HCT116 (cell line): ENCODE data around the gene FBXL2. TPM values are rescaled to one million over a fixed set of nuclear protein-coding genes. Genes with fewer than 3 reads are reported as not detected.

ENCODE experiments used
- ATAC-seq: fragments of 200-7000 bp; cut with Tn5 transposase; 2 replicates; pipeline ENCODE4 v1.9.1; 2020; ENCODE audit warnings: mild to moderate bottlenecking, moderate library complexity
- BruUV-seq: library from RNA; stranded (reverse); fragments of 400-500 nt; replicated peaks from 2 replicates; lab custom pipeline; 2021; lab: Mats Ljungman, UMichigan
- CTCF ChIA-PET: fragments of 300-600 bp; sonication (Branson Sonifier 250); formaldehyde crosslinking; loops from one replicate; lab custom pipeline; 2021; ENCODE audit warnings: antibody characterized with exemption; lab: Charles Lee
- POLR2A ChIA-PET: fragments of 300-600, 350-600 bp; sonication (Branson Sonifier 250); formaldehyde crosslinking; loops from one replicate; lab custom pipeline; 2021; ENCODE audit warnings: antibody characterized with exemption; lab: Charles Lee
- RAD21 ChIA-PET, 2 experiments: fragments of 300-600 bp; sonication (Branson Sonifier 250); formaldehyde crosslinking; loops; one replicate each; lab custom pipeline; 2023; ENCODE audit warnings: low total read pairs in 2 of 2; ENCODE audit not compliant: uncharacterized antibody in 2 of 2, unreplicated experiment in 2 of 2, low non-redundant PET in 1 of 2; lab: Charles Lee
- DNase-seq: peaks from one replicate; pipeline ENCODE4 v3.0.0-alpha.2; 2010; ENCODE audit warnings: low read depth, low spot score
- H2AFZ ChIP-seq: fragments of 200-600 bp; shearing (Covaris generic), sonication (generic); 2 replicates; pipeline ENCODE4 v1.6.1; 2017; ENCODE audit warnings: low read depth, mixed run types, mixed read lengths, antibody characterized with exemption, low read length; ENCODE audit not compliant: poor library complexity, severe bottlenecking
- H3K27ac ChIP-seq: 2 replicates; pipeline ENCODE4 v1.5.1; 2012; ENCODE audit warnings: low read depth, low read length
- H3K27me3 ChIP-seq: fragments of 200-600 bp; sonication (generic); 2 replicates; pipeline ENCODE4 v1.6.1; 2016; ENCODE audit warnings: mixed run types, low read length, mixed read lengths; ENCODE audit not compliant: insufficient read depth
- H3K36me3 ChIP-seq, 2 experiments: fragments of 200-500 bp in 1 of 2; fragments of 200-600 bp in 1 of 2; sonication (Bioruptor generic) in 1 of 2; sonication (generic) in 1 of 2; 2 replicates each; pipeline versions ENCODE4 v1.5.1 to v1.6.1; 2014 to 2016; ENCODE audit warnings: low read length in 2 of 2, inconsistent platforms in 1 of 2, mixed read lengths in 1 of 2, mixed run types in 1 of 2; ENCODE audit not compliant: insufficient read depth in 2 of 2, control insufficient read depth in 1 of 2
- H3K4me1 ChIP-seq, 2 experiments: fragments of 200-600 bp in 1 of 2; sonication (generic) in 1 of 2; 2 replicates each; pipeline versions ENCODE4 v1.5.1 to v1.6.1; 2012 to 2017; ENCODE audit warnings: low read length in 2 of 2, inconsistent platforms in 1 of 2, mild to moderate bottlenecking in 1 of 2, mixed read lengths in 1 of 2, mixed run types in 1 of 2, moderate library complexity in 1 of 2; ENCODE audit not compliant: insufficient read depth in 2 of 2, control insufficient read depth in 1 of 2
- H3K4me2 ChIP-seq: fragments of 200-600 bp; sonication (generic); 2 replicates; pipeline ENCODE4 v1.6.1; 2017; ENCODE audit warnings: mixed run types, low read length, mixed read lengths
- H3K4me3 ChIP-seq, 2 experiments: fragments of 200-600 bp in 1 of 2; sonication (generic) in 1 of 2; replicated peaks in 1 of 2; 2 replicates each; pipeline ENCODE4 v1.5.1; 2011 to 2016; ENCODE audit warnings: low read length in 2 of 2, control low read depth in 1 of 2, low read depth in 1 of 2, mild to moderate bottlenecking in 1 of 2, mixed read lengths in 1 of 2, mixed run types in 1 of 2
- H3K79me2 ChIP-seq: fragments of 200-600 bp; sonication (generic); 2 replicates; pipeline ENCODE4 v1.6.1; 2017; ENCODE audit warnings: mild to moderate bottlenecking, mixed run types, low read length, moderate library complexity, mixed read lengths; ENCODE audit not compliant: insufficient read depth
- H3K9ac ChIP-seq: fragments of 200-600 bp; sonication (generic); 2 replicates; pipeline ENCODE4 v1.6.1; 2016; ENCODE audit warnings: low read length, mixed read lengths
- H3K9me2 ChIP-seq: fragments of 200-600 bp; sonication (generic), shearing (Covaris generic); 2 replicates; pipeline ENCODE4 v1.6.1; 2017; ENCODE audit warnings: mixed run types, mild to moderate bottlenecking, moderate library complexity; ENCODE audit not compliant: insufficient read depth
- H3K9me3 ChIP-seq, 2 experiments: fragments of 200-500 bp in 1 of 2; fragments of 200-600 bp in 1 of 2; sonication (Bioruptor generic) in 1 of 2; sonication (generic) in 1 of 2; 2 replicates each; pipeline ENCODE4 v1.6.1; 2014 to 2017; ENCODE audit warnings: low read length in 2 of 2, mixed read lengths in 2 of 2, inconsistent platforms in 1 of 2, low read depth in 1 of 2, mild to moderate bottlenecking in 1 of 2, mixed run types in 1 of 2, moderate library complexity in 1 of 2; ENCODE audit not compliant: control insufficient read depth in 1 of 2, insufficient read depth in 1 of 2
- H4K20me1 ChIP-seq: fragments of 200-600 bp; sonication (generic), shearing (Covaris generic); 2 replicates; pipeline ENCODE4 v1.6.1; 2017; ENCODE audit warnings: mixed run types, mild to moderate bottlenecking, moderate library complexity; ENCODE audit not compliant: insufficient read depth
- ATF3 ChIP-seq: IDR thresholded peaks from 2 replicates; pipeline ENCODE4 v1.6.1; 2012
- EZH2 ChIP-seq: fragments of 200-600 bp; sonication (generic); IDR thresholded peaks from 2 replicates; pipeline ENCODE4 v1.6.1; 2017; ENCODE audit warnings: antibody characterized with exemption, mixed run types
- MAX ChIP-seq: IDR thresholded peaks from 2 replicates; pipeline ENCODE4 v1.6.1; 2012
- SIN3A ChIP-seq: IDR thresholded peaks from 2 replicates; pipeline ENCODE4 v1.6.1; 2012; ENCODE audit warnings: low read depth
- SP1 ChIP-seq: IDR thresholded peaks from 2 replicates; pipeline ENCODE4 v1.6.1; 2012; ENCODE audit warnings: low read depth
- SRF ChIP-seq: IDR thresholded peaks from 2 replicates; pipeline ENCODE4 v1.6.1; 2012; ENCODE audit warnings: low read depth
- intact Hi-C: fragments of 100-400 bp; cut with micrococcal nuclease; formaldehyde crosslinking; loops from 2 replicates; pipeline ENCODE4 v1.10.0; 2022
- total RNA-seq: library from RNA; stranded (reverse); gene quantifications from one replicate; pipeline ENCODE4 v1.2.1, GENCODE V29; 2021; ENCODE audit not compliant: unreplicated experiment

The FBXL2 gene
- total RNA-seq, 1 experiment from 2014 or later, result 12.8 TPM

GRCh38 chr3:33273628-33274027, 3.6 kb upstream of the FBXL2 start:
- H3K4me3 ChIP-seq, result no peak overlapping the region
- TF ChIP-seq SRF, result no peak
- no peak for TF ChIP-seq ATF3
- TF ChIP-seq SP1, result no peak
- TF ChIP-seq SIN3A, result no peak
- TF ChIP-seq MAX, result no peak
- TF ChIP-seq, all 23 proteins: peak for 0
- intact Hi-C loops, result no loop called here
- Histone ChIP-seq H3K27ac (no peak overlapping the region), H3K36me3 (no peaks in the 10 kb centered on the region), H3K9ac (no peak overlapping the region), H3K27me3 (no peaks in the 10 kb centered on the region), H3K9me2 (no peaks in the 10 kb centered on the region), H3K79me2 (peaks cover 7% of the 10 kb centered on the region), H3K9me3 (no peaks in the 10 kb centered on the region), H3K4me1 (peaks cover 2 to 12% of the 10 kb centered on the region in 2 experiments; a peak in 3 of 4 replicates), H4K20me1 (no peaks in the 10 kb centered on the region), H3K4me2 (no peak overlapping the region), H2AFZ (no peak overlapping the region)
- no TSS peak for BruUV-seq
- no peak for ATAC-seq
- POLR2A ChIA-PET, result no interaction called here
- DNase-seq, result no peak
- RAD21 ChIA-PET, result no interaction called here
- CTCF ChIA-PET, result no interaction called here

GRCh38 chr3:33278163-33278562, 921 bp downstream of the FBXL2 start:
- no peaks in the 10 kb centered on the region for H4K20me1 ChIP-seq
- no peak for DNase-seq
- H3K4me1 ChIP-seq, result peaks cover 2 to 16% of the 10 kb centered on the region in 2 experiments; a peak in 3 of 4 replicates
- POLR2A ChIA-PET, result no interaction called here
- H3K9ac ChIP-seq, result peak overlapping the region; percentile 77
- no peaks in the 10 kb centered on the region for H3K27me3 ChIP-seq
- TF ChIP-seq MAX (0 out of 2 replicates have a peak, but pooled peaks have one; percentile 19), EZH2 (no peak)
- TF ChIP-seq, all 23 proteins: peak for 1
- intact Hi-C loops, result no loop called here
- Histone ChIP-seq H3K36me3 (no peaks in the 10 kb centered on the region), H2AFZ (no peak overlapping the region), H3K9me3 (no peaks in the 10 kb centered on the region), H3K79me2 (peaks cover 26% of the 10 kb centered on the region), H3K9me2 (no peaks in the 10 kb centered on the region), H3K27ac (no peak overlapping the region), H3K4me3 (peak overlapping the region; percentile 66 to 74), H3K4me2 (peak overlapping the region; percentile 91)
- RAD21 ChIA-PET, result no interaction called here
- CTCF ChIA-PET, result interaction anchor here (1.0 to 1.6 kb wide), 2 partner anchors 95 to 146 kb away, joined by 4 to 7 read pairs; no protein-coding TSS in a partner anchor
- TSS peak; percentile 58 for BruUV-seq
- ATAC-seq, result peak; percentile 31
